Measurements from ENCODE around the gene SCO2. TPM values are rescaled to one million over a fixed set of nuclear protein-coding genes. Genes with fewer than 3 reads are reported as not detected.

SCO2 gene
- total RNA-seq, 1 experiment from 2014 or later = 1.2 TPM

DNA sequence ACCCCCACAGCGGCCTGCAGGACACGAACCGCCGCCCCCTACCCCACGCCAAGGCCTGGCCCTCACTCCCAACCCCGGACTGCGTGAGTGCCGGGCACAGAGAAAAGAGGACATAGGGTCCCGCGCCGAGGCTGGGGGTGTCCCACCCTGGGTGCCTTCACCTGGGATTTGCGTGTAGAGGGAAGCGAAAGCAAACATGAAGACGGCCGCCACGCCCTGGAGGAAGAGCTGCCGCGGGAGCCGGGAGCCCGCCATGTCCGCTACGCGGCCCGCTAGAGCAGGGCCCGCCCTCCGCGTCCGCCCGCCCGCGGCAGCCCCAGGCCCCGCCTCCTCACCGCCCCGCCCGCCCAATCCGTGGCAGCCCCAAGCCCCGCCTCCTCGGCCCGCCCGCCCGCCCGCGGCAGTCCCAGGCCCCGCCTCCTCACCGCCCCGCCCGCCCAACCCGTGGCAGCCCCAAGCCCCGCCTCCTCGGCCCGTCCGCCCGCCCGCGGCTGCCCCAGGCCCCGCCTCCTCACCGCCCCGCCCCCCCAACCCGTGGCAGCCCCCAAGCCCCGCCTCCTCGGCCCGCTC is 17.9 kb downstream of the SCO2 start, which contains the start of gene LMF2:
TSS of gene LMF2 (minus strand) at position 282 of the 570 bp plus-strand sequence. CDS start at position 255, 27 bp downstream.
- peak; percentile 100 for DNase-seq
- H3K36me3 ChIP-seq (replicated peaks; ENCODE audit: control insufficient read depth, insufficient read depth, low read length) = no peaks in the 10 kb centered on the region; the same call in 1 of the 2 replicates
- H3K27me3 ChIP-seq (ENCODE audit: control insufficient read depth, insufficient read depth, low read length) = no peaks in the 10 kb centered on the region
- peak within 1 kb of the TSS; percentile 88 for H3K4me3 ChIP-seq (ENCODE audit: insufficient read depth, low read depth, low read length)

DNA sequence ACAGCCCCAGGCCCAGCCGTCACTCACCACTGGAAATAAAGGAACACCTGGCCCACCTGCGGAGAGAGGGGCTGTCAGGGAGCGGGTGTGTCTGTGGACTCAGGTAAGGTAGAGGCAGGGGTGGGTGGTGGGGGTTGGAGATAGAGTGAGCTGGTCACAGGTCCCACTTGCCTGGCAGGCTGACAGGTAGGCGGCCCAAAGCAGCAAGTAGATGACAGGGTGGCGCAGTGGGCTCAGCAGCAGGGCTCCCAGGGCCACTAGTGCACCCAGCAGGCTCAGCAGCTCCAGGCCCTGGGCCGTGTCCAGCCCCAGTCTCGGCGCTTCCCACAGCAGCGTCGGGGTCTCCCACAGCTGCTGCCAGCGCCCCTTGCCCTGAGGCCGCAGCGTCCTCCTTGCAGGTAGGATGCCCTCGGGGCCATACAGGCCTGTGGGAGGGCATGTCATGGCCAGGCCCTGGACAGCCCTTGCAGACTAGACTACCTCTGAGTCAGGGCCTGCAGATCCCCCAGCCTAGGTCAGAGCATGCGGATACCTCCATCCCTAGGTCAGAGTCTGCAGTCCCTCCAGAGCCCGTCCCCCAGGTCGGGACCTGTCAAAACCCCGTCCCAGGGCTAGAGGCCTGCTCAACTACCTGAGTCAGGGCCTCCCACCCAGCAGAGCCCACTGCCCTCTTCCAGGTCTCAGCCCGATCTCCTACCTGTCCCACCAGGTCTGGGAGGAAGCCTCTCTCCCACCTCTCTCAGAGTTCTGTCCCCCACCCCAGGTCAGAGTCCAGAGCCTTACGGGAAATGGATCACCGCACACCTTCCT is 18.6 kb downstream of the SCO2 start:
- H3K27me3 ChIP-seq (ENCODE audit: control insufficient read depth, insufficient read depth, low read length) = no peaks in the 10 kb centered on the region
- no peaks in the 10 kb centered on the region; the same call in 1 of the 2 replicates for H3K36me3 ChIP-seq (replicated peaks; ENCODE audit: control insufficient read depth, insufficient read depth, low read length)
- peak; percentile 83 for DNase-seq
- peak overlapping the region; percentile 88 for H3K4me3 ChIP-seq (ENCODE audit: insufficient read depth, low read depth, low read length)

- Histone ChIP-seq H3K4me3 (ENCODE audit: insufficient read depth, low read depth, low read length) (no peak overlapping the region), H3K36me3 (replicated peaks; ENCODE audit: control insufficient read depth, insufficient read depth, low read length) (no peaks in the 10 kb centered on the region; the same call in 1 of the 2 replicates), H3K27me3 (ENCODE audit: control insufficient read depth, insufficient read depth, low read length) (no peaks in the 10 kb centered on the region)
- peak; percentile 62 for DNase-seq
Observed at GRCh38 chr22:50505776-50506610, 19.4 kb downstream of the SCO2 start.

GRCh38 chr22:50505276-50505775 is 20.1 kb downstream of the SCO2 start:
- no peaks in the 10 kb centered on the region for H3K27me3 ChIP-seq (ENCODE audit: control insufficient read depth, insufficient read depth, low read length)
- no peak overlapping the region for H3K4me3 ChIP-seq (ENCODE audit: insufficient read depth, low read depth, low read length)
- H3K36me3 ChIP-seq (replicated peaks; ENCODE audit: control insufficient read depth, insufficient read depth, low read length) = no peaks in the 10 kb centered on the region; the same call in 1 of the 2 replicates
- no peak for DNase-seq

- no peak for DNase-seq
- H3K36me3 ChIP-seq (replicated peaks; ENCODE audit: control insufficient read depth, insufficient read depth, low read length) = no peaks in the 10 kb centered on the region; the same call in 1 of the 2 replicates
- no peaks in the 10 kb centered on the region for H3K27me3 ChIP-seq (ENCODE audit: control insufficient read depth, insufficient read depth, low read length)
- no peak overlapping the region for H3K4me3 ChIP-seq (ENCODE audit: insufficient read depth, low read depth, low read length)
Observed at GRCh38 chr22:50504369-50505211, 20.8 kb downstream of the SCO2 start.

DNA sequence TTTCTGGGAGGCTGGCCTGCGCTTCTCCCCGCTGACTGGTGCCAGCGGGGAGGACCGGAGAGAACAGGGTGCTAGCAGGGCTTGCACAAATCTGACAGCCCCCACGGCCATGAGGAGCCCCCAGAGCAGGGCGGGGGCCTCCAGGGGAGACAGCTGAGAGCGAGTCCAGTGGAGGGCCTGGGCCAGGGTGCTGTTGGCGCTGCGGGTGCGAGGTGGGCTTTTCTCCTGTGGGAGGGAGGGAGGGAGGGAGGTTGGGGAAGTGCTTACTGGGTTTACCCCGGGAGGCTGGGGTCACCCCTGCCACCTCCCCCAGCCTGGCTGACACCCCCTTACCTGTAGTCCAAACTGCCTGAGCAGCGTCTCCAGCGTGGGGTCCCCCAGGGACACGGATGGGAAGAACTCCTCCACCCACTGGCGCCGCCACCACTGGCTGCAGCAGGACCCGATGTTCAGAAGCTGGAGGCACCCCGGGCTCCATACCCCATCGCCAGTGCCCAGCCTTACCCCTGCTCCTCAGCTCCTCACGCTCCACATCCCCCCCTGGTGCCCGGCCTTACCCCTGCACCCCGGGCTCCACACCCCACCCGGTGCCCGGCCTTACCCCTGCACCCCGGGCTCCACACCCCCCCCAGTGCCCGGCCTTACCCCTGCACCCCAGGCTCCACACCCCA is 21.8 kb downstream of the SCO2 start:
- H3K36me3 ChIP-seq (replicated peaks; ENCODE audit: control insufficient read depth, insufficient read depth, low read length) = no peaks in the 10 kb centered on the region; the same call in 1 of the 2 replicates
- no peaks in the 10 kb centered on the region for H3K27me3 ChIP-seq (ENCODE audit: control insufficient read depth, insufficient read depth, low read length)
- DNase-seq = peak; percentile 81
- no peak overlapping the region for H3K4me3 ChIP-seq (ENCODE audit: insufficient read depth, low read depth, low read length)

GRCh38 chr22:50502628-50503474 is 22.5 kb downstream of the SCO2 start:
- no peaks in the 10 kb centered on the region for H3K27me3 ChIP-seq (ENCODE audit: control insufficient read depth, insufficient read depth, low read length)
- no peak overlapping the region for H3K4me3 ChIP-seq (ENCODE audit: insufficient read depth, low read depth, low read length)
- no peak for DNase-seq
- no peaks in the 10 kb centered on the region; the same call in 1 of the 2 replicates for H3K36me3 ChIP-seq (replicated peaks; ENCODE audit: control insufficient read depth, insufficient read depth, low read length)

- H3K27me3 ChIP-seq (ENCODE audit: control insufficient read depth, insufficient read depth, low read length) = no peaks in the 10 kb centered on the region
- H3K36me3 ChIP-seq (replicated peaks; ENCODE audit: control insufficient read depth, insufficient read depth, low read length) = no peaks in the 10 kb centered on the region; the same call in 1 of the 2 replicates
- H3K4me3 ChIP-seq (ENCODE audit: insufficient read depth, low read depth, low read length) = no peak overlapping the region
- DNase-seq = no peak
Observed at GRCh38 chr22:50502096-50502495, 23.3 kb downstream of the SCO2 start.

GRCh38 chr22:50500452-50500851 is 24.9 kb downstream of the SCO2 start:
- H3K27me3 ChIP-seq (ENCODE audit: control insufficient read depth, insufficient read depth, low read length) = no peaks in the 10 kb centered on the region

DNA sequence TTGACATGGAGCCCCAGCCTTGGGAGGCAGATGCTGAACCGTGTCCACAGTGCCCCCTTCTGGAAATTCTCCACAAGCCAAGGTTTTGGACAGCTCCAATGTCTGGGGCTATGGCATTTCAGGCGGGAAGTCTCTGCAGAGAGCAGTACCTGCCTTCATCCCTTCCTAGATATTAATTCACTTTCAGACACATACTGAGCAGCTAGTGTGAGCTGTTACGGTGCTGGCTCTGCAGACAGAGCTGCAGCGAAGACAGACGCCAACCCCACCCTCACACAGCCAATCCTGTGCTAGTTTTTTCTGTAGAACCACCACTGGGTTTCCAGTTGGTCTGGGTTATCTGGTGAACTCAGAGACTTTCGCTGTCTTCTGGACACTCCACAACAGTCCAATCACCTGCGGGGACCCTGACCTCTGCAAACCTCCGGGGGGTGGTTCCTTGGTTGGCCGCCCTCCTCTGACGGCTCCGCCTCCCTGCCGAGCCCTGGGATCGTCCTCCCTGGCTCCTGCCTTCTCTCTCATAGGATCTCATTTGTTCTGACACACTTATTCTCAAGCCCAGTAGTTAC is 27.0 kb downstream of the SCO2 start:
- no peak overlapping the region for H3K4me3 ChIP-seq (ENCODE audit: insufficient read depth, low read depth, low read length)
- H3K36me3 ChIP-seq (replicated peaks; ENCODE audit: control insufficient read depth, insufficient read depth, low read length) = no peaks in the 10 kb centered on the region
- no peaks in the 10 kb centered on the region for H3K27me3 ChIP-seq (ENCODE audit: control insufficient read depth, insufficient read depth, low read length)
- peak; percentile 90 for DNase-seq

More at GRCh38 chr22:50500452-50500851, 24.9 kb downstream of the SCO2 start:
- no peaks in the 10 kb centered on the region; the same call in 1 of the 2 replicates for H3K36me3 ChIP-seq (replicated peaks; ENCODE audit: control insufficient read depth, insufficient read depth, low read length)
- no peak overlapping the region for H3K4me3 ChIP-seq (ENCODE audit: insufficient read depth, low read depth, low read length)
- DNase-seq = no peak

DNA sequence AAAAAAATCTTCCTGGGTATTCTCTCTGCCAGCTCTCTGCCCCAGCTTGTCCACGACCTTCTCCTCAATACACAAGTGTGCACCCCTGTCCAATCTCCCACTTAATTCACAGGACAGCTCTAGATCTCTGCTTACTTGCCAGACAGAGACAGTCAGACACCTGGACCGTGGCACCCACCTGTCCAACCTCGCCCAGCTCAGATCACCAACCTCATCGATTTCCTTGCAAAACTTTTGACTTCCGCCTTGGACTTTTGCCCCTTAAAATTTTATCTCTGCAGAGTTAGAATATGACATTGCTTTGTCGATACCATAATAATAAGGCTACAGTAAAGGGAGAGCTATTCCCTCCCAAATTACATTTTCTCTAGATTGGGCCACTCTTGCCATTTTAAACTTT is 28.3 kb downstream of the SCO2 start:
- Histone ChIP-seq H3K4me3 (ENCODE audit: insufficient read depth, low read depth, low read length) (no peak overlapping the region), H3K36me3 (replicated peaks; ENCODE audit: control insufficient read depth, insufficient read depth, low read length) (no peaks in the 10 kb centered on the region), H3K27me3 (ENCODE audit: control insufficient read depth, insufficient read depth, low read length) (no peaks in the 10 kb centered on the region)
- DNase-seq = no peak

GRCh38 chr22:50490531-50491308 is 34.7 kb downstream of the SCO2 start:
- DNase-seq = no peak
- Histone ChIP-seq H3K27me3 (ENCODE audit: control insufficient read depth, insufficient read depth, low read length) (no peaks in the 10 kb centered on the region), H3K36me3 (replicated peaks; ENCODE audit: control insufficient read depth, insufficient read depth, low read length) (no peaks in the 10 kb centered on the region), H3K4me3 (ENCODE audit: insufficient read depth, low read depth, low read length) (no peak overlapping the region)
